Tibial artery (tissue), 4 donors: ENCODE data around the gene ARFGAP1.

Experiments used
- DNase-seq, 2 donors: peaks; one replicate each; pipeline ENCODE4 v3.0.0-alpha.2; 2019
- H3K27ac ChIP-seq, 2 donors: fragments of 200-600 bp; sonication (generic) in 1 of 2; 1 replicate in 1 of 2; 2 replicates in 1 of 2; pipeline ENCODE4 v1.5.1; 2018 to 2019; ENCODE audit warnings: mild to moderate bottlenecking in 1 of 2
- H3K27me3 ChIP-seq, 2 donors: fragments of 200-600 bp; sonication (generic) in 1 of 2; one replicate each; pipeline versions ENCODE4 v1.5.1 to v1.6.0; 2016 to 2019
- H3K36me3 ChIP-seq, 3 donors: fragments of 200-600 bp; sonication (generic) in 2 of 3; one replicate each; pipeline ENCODE4 v1.5.1; 2016 to 2019; ENCODE audit warnings: mild to moderate bottlenecking in 2 of 3
- H3K4me1 ChIP-seq, 4 donors: fragments of 200-600 bp; sonication (generic) in 2 of 4; 1 replicate in 3 of 4; 2 replicates in 1 of 4; pipeline ENCODE4 v1.5.1; 2016 to 2019
- H3K4me3 ChIP-seq, 2 donors: fragments of 200-600 bp; sonication (generic) in 1 of 2; 1 replicate in 1 of 2; 2 replicates in 1 of 2; pipeline ENCODE4 v1.5.1; 2018 to 2019; ENCODE audit warnings: mild to moderate bottlenecking in 2 of 2
- H3K9me3 ChIP-seq, 3 donors: fragments of 200-600 bp; sonication (generic) in 1 of 3; one replicate each; pipeline ENCODE4 v1.5.1; 2016 to 2019
- intact Hi-C: fragments of 100-400 bp; cut with DNase I; formaldehyde crosslinking; loops from one replicate; pipeline ENCODE4 v1.15.0; 2023; ENCODE audit warnings: low total_unique reads
- TF ChIP-seq, protein P1 (sequence below), 2 experiments: fragments of 200-600 bp in 1 of 2; fragments of 450-650 bp in 1 of 2; IDR thresholded peaks; one replicate each; pipeline ENCODE4 v1.5.1; 2017 to 2019; ENCODE audit warnings: antibody characterized with exemption in 2 of 2, mild to moderate bottlenecking in 1 of 2, moderate library complexity in 1 of 2

ARFGAP1 gene

DNA sequence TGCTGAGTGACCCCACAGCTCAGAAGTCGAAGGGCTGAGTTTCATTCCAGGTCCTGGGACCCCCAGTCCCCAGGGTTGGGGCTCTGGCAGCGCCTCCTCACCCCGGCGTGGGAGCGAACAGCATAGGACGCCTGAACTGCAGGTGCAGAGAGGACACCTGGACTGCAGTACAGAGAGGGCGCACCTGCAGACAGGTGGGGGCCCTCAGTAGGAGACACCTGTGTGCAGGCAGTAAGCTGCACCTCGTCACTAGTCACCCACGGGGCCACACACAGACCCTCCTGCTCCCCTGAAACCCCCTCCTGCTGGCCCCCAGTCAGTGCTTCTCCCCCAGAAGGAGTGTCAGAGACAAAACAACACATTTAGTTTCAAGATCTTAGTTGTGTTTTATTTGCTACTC, 9.8 kb upstream of the ARFGAP1 start:
- Histone ChIP-seq H3K27ac (no peak overlapping the region), H3K4me1 (no peaks in the 10 kb centered on the region), H3K27me3 (peaks cover 0 to 96% of the 10 kb centered on the region in 2 donors), H3K9me3 (no peaks in the 10 kb centered on the region), H3K4me3 (no peak overlapping the region), H3K36me3 (no peaks in the 10 kb centered on the region)
- intact Hi-C loops = no loop called here
- TF ChIP-seq, protein P1, sequence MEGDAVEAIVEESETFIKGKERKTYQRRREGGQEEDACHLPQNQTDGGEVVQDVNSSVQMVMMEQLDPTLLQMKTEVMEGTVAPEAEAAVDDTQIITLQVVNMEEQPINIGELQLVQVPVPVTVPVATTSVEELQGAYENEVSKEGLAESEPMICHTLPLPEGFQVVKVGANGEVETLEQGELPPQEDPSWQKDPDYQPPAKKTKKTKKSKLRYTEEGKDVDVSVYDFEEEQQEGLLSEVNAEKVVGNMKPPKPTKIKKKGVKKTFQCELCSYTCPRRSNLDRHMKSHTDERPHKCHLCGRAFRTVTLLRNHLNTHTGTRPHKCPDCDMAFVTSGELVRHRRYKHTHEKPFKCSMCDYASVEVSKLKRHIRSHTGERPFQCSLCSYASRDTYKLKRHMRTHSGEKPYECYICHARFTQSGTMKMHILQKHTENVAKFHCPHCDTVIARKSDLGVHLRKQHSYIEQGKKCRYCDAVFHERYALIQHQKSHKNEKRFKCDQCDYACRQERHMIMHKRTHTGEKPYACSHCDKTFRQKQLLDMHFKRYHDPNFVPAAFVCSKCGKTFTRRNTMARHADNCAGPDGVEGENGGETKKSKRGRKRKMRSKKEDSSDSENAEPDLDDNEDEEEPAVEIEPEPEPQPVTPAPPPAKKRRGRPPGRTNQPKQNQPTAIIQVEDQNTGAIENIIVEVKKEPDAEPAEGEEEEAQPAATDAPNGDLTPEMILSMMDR (IDR thresholded peaks at IDR 0.05) = no peak
- no peak for DNase-seq

DNA sequence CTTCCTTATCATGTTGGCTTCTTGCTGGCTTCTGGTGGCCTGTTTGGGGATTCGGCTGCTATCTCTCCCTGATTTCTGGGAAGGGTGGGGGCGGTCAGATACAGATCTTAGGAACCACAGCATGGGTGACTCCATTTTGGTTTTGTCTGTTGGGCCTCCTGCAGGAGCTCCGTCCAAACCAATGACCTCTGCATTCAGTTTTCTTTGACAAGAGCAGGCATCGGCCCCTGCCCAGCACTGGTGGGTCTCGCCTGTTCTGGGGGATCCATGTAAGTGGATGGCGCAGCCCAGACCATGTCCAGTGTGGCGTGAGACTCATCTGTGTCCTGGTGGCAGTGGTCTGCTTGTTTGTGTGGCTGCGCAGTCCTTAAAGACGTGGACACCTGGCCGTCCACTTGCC, 8.6 kb upstream of the ARFGAP1 start:
- Histone ChIP-seq H3K4me3 (no peak overlapping the region), H3K9me3 (no peaks in the 10 kb centered on the region), H3K4me1 (no peaks in the 10 kb centered on the region), H3K27ac (no peak overlapping the region), H3K27me3 (peaks cover 0 to 91% of the 10 kb centered on the region in 2 donors), H3K36me3 (no peaks in the 10 kb centered on the region)
- TF ChIP-seq, protein P1 (IDR thresholded peaks at IDR 0.05) = no peak
- intact Hi-C loops = no loop called here
- no peak for DNase-seq

DNA sequence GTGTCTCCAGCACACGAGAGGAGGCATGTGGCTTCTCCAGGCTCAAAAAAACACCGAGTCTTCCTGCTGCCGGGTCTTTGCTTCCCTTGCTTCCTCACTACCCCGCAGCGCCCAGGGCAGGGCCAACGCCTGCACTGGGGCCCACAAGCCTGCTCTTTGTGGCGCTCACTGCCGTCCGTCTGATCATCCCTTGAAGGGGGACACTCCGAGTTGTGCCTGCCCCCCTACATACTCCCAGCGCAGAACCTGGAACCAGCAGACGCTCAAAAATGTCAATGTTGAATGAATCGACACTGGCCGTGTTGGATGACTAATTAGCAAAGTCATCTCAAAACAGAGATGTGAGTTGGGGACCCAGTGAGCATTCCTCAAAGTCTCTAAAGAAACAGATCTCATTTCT, 8.1 kb upstream of the ARFGAP1 start:
- Histone ChIP-seq H3K4me1 (no peaks in the 10 kb centered on the region), H3K27me3 (peaks cover 0 to 88% of the 10 kb centered on the region in 2 donors), H3K9me3 (no peaks in the 10 kb centered on the region), H3K4me3 (no peak overlapping the region), H3K27ac (no peak overlapping the region), H3K36me3 (no peaks in the 10 kb centered on the region)
- TF ChIP-seq, protein P1 (IDR thresholded peaks at IDR 0.05) = no peak
- intact Hi-C loops = no loop called here
- no peak for DNase-seq

DNA sequence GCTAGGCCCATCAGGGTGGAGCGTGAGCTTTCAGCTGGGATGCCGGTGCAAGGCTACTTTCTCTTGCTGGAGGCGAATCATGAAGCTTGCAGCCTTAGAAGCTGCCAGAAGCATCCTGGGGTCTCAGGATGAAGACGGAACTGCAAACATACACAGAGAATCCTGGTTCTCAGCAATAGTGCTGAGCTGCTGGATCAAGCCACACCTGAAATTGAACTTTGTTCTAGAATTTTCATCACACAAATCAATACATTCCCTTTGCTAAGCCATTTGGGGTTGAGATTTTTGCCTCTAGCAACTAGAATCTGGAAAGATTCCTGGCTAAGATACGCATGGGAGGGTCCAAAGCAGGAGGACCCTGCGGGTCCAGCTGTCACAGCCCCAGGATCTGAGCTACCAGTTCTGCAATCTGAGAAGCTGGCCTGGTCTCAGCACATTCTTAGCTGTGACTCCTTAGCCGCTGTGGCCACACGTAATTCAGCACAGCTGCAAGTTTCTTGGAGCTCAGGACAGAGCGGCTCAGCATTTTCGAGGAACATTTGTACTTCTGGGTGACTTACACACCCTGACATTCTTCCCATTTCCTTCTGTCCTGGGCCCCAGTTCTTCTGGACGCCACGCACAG, 6.6 kb upstream of the ARFGAP1 start:
- Histone ChIP-seq H3K27ac (no peak overlapping the region), H3K27me3 (peaks cover 0 to 73% of the 10 kb centered on the region in 2 donors), H3K4me3 (no peak overlapping the region), H3K9me3 (no peaks in the 10 kb centered on the region), H3K4me1 (no peaks in the 10 kb centered on the region), H3K36me3 (no peaks in the 10 kb centered on the region)
- TF ChIP-seq, protein P1 (IDR thresholded peaks at IDR 0.05) = no peak
- intact Hi-C loops = no loop called here
- DNase-seq = no peak

DNA sequence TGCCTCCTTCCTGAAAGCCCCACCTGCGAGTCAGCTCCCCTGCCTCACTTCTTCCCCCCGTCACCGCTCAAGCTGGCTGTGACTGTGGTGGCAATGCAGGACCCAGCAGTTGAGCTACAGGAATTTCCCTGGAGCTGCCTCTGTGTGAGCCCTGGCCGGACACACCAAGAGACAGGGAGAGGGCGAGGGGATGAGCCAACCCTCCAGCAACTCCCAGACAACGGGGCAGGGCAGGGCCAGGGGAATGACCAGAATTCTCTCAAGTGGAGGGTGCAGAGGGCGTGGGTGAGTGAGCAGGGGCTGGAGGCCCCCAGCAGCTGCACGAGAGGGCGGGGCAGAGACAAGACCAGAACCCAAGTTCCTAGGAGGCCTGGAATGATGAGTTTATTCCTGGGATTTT, 4.9 kb upstream of the ARFGAP1 start:
- intact Hi-C loops = no loop called here
- no peak overlapping the region for H3K4me3 ChIP-seq
- no peaks in the 10 kb centered on the region for H3K9me3 ChIP-seq
- no peaks in the 10 kb centered on the region for H3K36me3 ChIP-seq
- peaks cover 0 to 56% of the 10 kb centered on the region in 2 donors for H3K27me3 ChIP-seq
- H3K4me1 ChIP-seq = peaks cover 0 to 7% (median 2%) of the 10 kb centered on the region in 4 donors
- no peak for DNase-seq
- no peak overlapping the region for H3K27ac ChIP-seq
- TF ChIP-seq, protein P1 (IDR thresholded peaks at IDR 0.05) = no peak

DNA sequence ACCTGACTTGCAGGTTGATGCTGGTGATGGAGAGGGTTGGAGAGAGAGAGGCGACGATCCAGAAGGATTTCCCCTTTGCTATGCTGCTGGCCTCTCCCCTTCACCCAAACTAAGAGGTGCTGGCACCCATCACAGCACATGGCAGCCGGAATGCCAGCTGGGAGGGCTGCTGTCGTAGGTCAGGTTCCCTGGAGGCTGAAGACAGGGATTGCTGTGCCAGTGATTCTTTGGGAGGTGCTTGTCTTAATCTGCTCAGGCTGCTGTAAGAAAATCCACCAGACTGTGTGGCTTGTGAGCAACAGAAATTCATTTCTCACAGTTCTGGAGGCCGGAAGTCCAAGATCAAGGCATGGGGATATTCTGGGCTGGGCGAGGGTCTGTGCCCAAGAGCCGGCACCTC, 4.4 kb upstream of the ARFGAP1 start:
- Histone ChIP-seq H3K4me3 (no peak overlapping the region), H3K27me3 (peaks cover 0 to 50% of the 10 kb centered on the region in 2 donors), H3K9me3 (no peaks in the 10 kb centered on the region), H3K36me3 (no peaks in the 10 kb centered on the region), H3K27ac (no peak overlapping the region), H3K4me1 (peaks cover 0 to 9% (median 3%) of the 10 kb centered on the region in 4 donors)
- no peak for DNase-seq
- intact Hi-C loops = no loop called here
- TF ChIP-seq, protein P1 (IDR thresholded peaks at IDR 0.05) = no peak
